ENCODE data around the gene GHRH.

DNA sequence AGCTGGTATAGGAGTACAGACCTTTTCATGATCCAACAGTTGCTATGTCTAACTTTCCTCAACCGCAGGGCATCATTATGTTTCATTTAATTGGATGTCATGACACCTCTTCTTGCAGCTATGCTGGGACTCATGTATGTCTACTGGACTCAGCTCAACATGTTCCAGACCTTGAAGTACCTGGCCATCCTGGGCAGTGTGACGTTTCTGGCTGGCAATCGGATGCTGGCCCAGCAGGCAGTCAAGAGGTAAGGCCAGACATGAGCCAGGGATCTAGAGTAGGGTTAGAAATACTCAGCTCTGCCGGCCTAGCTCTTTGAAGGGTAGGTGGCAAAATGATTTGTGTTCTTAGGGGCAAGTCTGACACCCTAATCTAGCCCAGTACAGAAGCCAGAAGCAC, 25.2 kb downstream of the GHRH start:
- TF ChIP-seq CTCF (IDR thresholded peaks at IDR 0.05) (no peak), POLR2AphosphoS5 (IDR thresholded peaks at IDR 0.05; ENCODE audit: insufficient read depth in 1 of 2, low read depth in 1 of 2) (no peak), POLR2A (IDR thresholded peaks at IDR 0.05) (no peak)

Data from vagina (tissue), 2 donors.